DLD1 (cell line): ENCODE measurements around the gene PROK1.
"Not testable (repeated sequence)": the region's sequence is repeated elsewhere in the genome, so short reads cannot be mapped to it uniquely, and the experiment has no call there.

Experiments used
- in situ Hi-C: cut with HindIII; loops from 2 replicates; pipeline ENCODE4 v1.10.0; 2017; ENCODE audit warnings: low sequenced_read_pairs

The PROK1 gene, protein sequence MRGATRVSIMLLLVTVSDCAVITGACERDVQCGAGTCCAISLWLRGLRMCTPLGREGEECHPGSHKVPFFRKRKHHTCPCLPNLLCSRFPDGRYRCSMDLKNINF

DNA sequence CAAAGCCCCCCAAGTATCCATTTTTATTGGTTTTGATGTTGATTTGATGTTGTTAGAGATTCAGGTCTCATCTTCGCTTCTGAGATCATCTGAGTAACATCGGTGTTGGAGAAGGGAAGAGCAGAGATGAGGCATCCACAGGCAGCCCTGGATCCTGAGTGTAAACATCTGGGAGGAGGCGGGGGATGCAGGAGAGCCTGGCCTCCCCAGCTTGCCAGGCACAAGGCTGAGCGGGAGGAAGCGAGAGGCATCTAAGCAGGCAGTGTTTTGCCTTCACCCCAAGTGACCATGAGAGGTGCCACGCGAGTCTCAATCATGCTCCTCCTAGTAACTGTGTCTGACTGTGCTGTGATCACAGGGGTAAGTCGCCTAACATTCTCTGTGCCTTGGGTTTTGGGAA, at the start of gene PROK1:
TSS of gene PROK1 (plus strand) at position 221 of the 400 bp plus-strand sequence. CDS start at position 289, 68 bp downstream.
- in situ Hi-C loops = no loop called here

DNA sequence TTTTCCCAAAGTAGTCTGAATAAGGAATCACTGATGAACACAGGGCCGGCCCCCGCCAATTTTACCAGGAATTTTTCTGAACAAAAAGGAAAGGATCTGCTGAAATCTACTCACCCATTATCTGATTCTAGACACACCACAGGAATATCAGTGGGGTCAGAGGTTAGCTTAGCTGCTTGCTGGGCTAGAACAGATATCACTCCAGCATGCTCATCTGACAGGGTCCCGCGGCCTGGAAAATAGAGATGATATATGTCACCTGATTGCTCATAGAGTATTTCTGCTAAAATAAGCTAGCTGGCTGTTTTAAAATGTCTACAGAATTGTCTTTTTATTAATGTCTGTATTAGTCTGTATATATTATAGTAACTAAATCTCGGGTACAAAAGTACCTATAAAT, 47.1 kb upstream of the PROK1 start:
- in situ Hi-C loops = no loop called here

DNA sequence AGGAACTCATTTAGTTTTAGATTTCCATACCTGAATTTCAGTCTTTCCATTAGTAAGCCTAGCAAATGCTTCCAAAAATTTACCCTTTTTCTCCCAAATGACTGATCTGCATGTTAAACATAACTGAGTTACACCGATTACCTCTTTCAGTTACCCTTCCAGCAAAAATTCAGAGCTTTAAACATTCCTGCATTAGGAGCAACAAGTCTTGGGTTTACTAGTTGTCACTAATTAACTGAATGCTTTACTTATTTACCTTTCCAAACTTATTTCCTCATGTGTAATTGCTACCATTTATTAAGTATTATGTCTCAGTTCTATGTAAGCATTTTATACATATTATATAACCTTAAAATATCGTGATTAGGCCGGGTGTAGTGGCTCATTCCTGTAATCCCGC, 46.5 kb upstream of the PROK1 start:
- in situ Hi-C loops = no loop called here

DNA sequence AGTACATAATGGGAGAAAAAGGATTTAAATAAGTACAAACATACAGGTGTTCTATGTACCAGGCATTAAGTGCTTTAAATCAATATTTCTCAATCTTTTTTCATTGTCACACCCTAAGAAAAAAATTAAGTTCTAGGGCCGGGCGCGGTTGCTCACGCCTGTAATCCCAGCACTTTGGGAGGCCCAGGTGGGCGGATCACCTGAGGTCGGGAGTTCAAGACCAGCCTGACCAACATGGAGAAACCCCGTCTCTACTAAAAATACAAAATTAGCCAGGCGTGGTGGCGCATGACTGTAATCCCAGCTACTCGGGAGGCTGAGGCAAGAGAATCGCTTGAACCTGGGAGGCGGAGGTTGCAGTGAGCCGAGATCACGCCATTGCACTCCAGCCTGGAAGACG, 44.5 kb upstream of the PROK1 start:
- in situ Hi-C loops = not testable (repeated sequence)

DNA sequence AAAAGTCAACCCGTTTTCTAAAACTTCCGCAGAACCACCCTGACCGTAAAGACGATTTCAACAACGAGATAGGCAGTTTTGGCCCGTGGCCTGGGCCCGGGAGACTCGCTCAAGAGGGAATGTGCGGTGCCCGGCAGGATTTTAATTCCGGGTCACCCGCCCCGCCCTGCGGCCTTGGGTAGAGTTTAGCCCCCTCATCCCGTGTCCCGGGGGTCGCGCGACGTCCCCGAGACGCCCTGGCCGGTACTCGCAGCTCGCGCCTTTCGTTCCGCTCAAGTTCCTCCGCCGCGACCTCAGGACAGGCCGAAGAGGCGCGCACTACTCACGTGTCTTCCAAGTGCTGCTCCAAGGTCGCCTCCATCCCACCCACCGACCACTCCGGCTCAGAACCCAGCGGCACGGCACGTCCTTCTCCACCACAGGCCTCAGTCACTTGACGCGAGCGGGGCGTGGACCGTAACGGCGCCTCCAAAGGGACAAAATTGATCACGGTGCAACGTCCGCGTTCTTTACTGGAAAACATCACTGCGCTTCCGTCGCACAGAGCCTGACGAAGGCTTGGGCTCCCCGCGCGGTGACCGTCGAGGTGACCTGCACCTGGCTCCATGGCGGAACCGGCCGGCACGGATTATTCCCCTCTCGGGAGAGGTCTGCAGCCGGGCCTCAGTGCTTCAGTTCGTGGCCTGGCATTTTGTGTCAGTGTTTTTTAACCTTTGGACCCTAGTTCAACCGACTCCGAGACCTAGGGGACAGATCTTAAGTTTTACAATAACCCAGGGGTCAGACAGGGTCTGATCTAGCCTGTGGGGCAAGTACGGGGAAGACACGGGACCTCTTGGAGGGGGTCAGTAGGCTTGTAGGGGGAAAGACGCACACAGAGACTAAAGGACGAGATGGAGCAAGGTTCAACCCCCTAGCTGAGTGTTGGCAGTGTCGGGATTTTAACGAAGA, 43.4 kb upstream of the PROK1 start, which contains the start of gene LAMTOR5:
TSS of gene LAMTOR5 (minus strand) at position 435 of the 951 bp plus-strand sequence. CDS start at position 361, 74 bp downstream.
- in situ Hi-C loops = no loop called here

DNA sequence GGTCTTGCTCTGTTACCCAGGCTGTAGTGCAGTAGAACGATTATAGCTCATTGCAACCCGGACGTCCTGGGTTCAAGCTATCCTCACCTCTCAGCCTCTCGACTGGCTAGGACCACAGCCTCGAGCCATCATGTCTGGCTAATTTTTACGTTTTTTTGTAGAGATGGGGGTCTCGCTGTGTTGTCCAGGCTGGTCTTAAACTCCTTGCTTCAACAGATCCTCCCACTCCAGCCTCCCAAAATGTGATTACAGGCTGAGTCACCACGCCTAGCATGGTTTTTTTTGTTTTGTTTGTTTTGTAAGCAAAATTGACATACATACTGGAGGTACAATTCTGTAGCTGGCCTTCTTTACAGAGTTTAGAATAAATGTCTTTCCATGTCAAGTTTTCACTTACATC, 42.5 kb upstream of the PROK1 start:
- in situ Hi-C loops = no loop called here

DNA sequence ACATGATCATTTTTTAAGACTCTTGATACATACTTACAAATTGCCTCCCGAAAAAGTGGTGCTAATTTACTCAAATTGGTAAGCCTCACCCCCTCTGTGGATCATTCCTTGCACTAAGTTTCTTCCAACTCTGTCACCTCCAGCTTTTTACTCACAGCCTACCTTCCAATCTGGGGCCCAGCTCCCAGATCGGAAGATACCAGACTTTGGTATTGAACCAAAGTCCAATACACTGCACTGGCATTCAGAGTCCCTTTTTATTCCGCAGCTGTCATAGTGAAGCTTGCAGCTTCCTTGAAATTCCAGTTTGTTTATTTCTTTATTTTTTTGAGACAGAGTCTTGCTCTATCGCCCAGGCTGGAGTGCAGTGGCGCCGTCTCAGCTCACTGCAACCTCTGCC, 41.6 kb upstream of the PROK1 start:
- in situ Hi-C loops = no loop called here

DNA sequence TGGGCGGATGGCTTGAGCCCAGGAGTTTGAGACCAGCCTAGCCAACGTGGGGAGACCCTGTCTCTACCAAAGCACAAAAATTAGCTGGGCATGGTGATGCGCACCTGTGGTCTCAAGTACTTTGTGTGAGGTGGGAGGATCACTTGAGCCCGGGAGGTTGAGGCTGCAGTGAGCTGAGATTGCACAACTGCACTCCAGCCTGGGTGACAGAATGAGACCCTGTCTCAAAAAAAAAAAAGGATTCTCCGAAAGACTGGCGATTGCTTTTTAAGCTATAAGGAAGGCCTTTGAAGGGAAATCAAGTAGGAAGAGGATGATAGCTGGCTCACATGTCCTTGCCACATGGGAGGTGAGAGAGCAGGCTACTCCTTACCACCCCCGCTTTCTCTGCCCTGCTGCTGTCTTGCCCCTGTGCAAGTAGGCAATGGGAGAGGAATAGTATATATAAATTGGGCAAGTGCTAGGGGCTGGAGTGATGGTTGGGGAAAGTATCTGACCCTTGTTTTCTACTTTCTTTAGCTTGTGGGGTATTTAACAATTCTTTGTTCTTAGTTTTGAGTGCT, 39.7 kb upstream of the PROK1 start:
- in situ Hi-C loops = no loop called here

DNA sequence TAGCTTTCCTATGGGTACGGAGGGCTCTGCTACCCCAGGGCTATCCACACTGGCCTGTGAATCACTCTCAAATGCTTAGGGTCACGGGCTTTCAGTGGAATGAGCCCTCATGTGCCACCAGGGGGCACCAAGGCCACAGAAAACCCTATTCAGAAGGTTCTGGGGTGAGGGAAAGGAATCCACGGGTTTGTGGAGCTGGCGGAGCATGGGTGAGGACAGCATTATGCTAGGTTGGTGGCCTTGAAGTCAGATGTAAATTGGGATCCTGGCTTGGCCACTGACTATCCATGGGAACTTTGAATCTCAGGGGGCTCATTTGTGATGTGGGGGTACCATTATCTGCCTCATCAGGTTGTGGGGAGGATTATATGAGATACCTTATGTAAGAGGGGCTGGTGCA, 38.4 kb upstream of the PROK1 start:
- in situ Hi-C loops = no loop called here

DNA sequence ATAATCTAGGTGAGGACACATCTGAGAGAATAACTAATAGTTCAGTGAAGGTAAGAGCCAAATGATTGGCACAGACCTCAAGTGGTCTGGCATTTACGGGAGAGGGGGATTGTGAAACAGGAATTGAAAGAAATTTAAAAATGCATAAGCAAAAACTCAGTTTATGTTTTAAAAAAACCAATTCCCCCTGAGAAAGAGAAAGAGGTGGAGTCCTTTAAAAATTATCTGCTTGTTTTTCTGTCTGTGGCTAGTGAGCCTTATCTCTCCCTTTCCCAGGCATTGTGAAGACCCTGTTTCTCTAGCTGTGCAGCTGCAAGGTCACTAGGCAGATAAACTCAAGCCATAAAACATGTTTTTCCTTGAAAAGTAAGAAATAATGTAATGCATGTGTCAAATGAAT, 37.9 kb upstream of the PROK1 start:
- in situ Hi-C loops = not testable (repeated sequence)

DNA sequence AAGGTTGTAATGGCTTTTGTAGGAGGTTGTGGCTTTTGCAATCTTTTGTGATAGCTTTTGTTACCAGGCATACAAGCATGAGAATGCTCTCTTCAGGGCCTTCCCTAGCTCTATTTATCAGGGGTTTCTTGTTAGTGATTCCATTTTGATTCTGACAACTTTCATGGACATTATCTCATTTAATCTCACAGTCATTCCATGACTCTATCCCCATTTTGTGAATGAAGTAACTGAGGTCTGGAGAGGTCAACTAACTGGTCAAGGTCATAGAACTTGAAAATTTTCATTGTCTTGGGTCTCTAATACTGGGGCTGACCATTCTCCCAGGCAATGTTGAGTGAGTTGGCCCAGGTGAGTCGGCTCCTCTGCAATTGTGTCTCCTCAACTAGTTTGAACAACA, 32.2 kb upstream of the PROK1 start:
- in situ Hi-C loops = no loop called here

DNA sequence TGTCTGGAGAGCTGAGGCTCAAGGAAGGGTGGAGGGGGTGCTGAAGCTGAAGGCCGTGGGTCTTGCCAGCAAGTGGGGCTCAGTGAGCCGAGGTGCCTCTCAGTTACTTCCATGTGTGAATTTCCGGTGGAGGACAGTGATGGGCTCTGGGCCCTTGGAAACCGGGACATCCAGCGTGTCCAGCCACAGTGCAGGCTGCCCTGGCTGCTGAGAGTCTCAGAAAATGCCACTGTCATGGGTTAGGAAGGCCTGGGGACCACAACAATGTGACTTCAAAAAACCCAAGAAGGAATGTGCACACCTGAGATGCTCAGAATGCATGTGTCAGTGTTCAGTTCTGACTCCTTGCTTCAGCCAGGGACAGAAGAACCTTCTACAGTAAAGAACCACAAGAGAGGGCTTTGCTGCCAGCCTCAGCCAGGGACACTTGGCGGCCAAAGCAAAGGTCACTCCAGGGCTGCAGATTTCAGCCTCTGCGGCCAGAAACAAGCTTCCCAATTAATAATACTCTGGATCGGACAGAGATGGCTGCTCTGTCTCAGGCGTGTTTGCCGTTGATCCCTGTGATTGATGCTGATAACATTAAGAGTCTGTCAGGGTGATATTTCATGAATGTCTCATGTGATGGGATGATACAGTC, 30.8 kb upstream of the PROK1 start:
- in situ Hi-C loops = no loop called here

DNA sequence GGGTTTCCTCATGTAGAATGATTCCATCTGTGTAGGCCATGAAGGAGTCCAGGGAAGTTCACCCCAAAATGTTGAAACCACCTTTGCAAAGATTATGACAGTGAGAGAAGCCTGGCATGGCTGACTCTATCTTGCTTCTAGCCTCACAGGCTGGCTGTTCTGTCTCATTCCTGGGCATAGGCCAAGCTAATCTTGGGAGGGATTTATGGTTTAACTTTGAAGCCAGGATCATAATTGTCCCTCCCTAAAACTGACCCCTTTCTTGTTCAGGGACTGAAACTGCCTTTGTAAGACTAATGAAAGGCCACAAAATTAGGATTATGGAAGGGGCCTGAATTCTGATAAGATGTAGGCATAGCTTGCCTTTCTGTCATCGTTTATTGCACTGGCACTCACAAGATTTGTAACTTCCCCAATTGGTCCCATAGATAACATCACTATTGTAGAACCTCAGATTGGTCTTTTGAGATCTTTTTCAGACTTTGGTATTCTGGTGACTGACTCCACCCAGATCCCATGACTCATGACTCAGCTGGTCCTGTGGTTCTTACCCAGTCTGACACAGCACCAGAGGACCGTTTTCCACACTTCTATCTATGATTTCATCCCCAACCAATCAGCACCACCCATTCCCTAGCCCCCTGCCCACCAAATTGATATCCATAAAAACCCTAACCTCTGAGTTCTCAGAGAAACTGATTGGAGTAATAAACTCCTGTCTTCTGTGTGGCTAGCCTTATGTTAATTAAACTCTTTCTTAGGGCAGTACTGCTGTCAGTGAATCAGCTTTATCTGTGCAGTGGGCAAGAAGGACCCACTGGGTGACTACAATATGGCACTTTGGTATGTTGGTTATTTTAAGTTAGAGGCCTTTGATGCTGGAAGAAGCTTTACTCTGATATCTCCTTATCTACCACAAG, 29.8 kb upstream of the PROK1 start:
- in situ Hi-C loops = no loop called here

DNA sequence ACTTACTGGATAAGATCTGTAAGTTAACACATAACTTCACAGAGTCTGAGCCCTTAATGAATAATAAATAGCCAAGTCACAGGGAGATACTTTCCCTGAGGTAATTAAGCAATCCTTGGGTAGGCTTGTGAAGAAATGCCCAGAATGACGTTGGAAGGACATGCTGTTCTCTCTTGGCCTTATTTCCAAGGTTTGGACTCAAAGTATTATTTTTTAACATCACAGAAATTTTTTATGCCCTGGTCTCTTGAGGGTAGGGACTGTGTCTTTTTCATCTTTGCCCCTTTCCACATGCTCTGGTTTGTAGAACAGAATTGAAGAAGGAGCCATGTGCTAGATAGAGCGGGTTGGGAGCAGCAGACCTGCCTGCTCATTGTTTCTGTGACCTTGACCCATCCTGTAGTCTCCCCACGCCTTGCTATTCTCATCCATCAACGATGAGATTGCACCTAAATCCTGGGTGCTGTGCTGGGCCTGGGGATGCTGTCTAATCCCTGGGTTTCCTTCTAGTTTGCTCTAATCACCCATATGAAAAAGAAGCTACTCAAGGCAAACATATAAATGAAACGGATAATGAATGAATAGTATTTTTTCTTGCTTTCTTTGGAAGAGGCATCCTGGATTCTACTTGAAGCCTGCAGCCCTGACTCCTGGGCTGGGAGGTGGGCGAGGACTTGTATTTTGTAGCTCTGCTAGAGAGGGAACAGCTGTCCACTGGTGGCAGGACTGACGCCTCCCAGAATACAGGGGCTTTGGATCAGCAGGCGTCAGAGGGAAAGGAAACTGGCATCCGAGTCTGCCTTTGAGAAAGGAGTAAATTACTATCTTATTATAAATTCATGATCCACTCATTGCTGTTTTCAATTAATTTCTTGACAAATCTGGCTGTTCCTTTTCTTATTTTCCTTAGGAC, 26.0 kb upstream of the PROK1 start:
- in situ Hi-C loops = no loop called here

DNA sequence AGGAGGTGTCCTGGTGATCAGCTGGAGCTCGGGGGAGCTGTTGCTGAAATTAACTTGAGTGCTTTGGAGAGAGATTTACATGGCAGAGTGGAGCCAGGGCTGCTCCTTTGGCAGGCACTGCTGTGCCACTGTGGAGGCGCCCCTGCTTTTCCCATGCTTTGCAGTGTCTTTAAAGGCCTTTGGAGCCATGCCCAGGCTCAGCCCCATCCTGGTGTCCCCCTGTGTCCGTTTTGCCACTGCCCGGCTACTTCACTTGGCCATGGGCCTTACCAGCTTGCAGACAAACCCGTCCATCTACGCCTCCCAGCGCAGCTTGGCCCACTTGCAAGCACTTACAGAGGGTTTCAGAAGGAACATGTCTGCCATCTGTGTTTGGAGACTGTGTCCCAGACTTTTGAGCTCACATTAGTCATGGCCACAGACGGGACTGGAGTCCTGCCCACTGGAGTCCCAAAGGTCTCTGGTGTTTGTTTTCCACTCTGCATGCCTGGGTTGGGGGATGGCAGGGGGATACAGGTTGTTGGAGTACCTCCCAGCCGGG, 25.3 kb upstream of the PROK1 start:
- in situ Hi-C loops = no loop called here

DNA sequence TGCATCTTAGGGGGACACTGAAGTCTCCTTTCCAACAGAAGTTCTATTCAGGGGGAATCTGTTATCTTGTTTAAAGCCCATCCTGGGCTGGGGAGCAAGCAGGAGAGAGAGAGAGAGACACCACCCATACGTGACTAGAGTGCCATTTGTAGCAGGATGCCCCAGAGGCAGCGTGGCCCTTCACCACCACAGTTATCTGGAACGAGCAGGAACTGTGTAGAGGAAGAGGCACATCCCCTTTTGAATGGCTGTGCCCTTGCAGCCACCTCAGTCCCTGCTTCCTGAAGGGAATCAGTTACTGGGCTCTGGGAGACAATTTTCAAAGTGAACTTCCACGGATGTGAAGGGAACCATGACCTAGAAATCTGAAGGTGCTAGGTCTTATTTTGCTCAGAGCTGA, 24.1 kb upstream of the PROK1 start:
- in situ Hi-C loops = no loop called here

DNA sequence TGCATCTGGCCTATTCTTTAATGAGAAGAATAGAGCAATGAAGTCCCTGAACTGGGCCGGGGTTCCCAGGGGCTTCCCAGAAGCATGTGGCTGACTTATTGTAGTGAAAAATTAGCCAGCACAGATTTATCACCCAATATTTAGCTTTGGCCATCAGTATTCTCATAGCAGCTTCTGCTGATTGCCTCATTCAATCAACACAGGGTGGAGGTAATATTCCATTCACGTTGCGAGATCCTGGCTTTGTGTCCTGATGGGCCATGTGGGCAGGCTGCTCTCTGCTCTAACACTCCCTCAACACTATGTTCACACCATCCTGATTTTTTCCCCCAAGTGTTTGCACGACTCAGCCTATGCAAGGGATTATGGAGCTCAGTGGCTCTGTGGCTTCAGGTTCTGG, 22.0 kb upstream of the PROK1 start:
- in situ Hi-C loops = no loop called here

DNA sequence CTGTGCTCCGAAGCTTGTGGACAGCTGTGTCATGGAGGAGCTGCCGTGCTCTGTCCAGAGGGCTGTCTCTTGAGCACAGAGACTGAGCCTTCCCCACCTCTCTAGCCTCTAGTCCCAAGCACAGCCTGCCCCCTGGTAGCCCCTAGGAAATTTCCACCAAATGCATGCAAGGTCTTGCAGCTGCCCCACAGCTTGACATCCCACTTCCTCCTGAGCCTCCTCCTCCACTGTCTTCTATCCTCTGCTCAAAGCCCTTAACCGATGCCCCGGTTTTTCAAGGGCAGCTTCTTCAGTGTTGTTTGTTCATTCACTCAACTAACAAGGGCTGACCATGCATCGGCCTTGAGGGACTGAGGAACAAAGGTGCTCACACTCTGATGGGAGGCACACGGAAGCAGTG, 20.6 kb upstream of the PROK1 start:
- in situ Hi-C loops = no loop called here

DNA sequence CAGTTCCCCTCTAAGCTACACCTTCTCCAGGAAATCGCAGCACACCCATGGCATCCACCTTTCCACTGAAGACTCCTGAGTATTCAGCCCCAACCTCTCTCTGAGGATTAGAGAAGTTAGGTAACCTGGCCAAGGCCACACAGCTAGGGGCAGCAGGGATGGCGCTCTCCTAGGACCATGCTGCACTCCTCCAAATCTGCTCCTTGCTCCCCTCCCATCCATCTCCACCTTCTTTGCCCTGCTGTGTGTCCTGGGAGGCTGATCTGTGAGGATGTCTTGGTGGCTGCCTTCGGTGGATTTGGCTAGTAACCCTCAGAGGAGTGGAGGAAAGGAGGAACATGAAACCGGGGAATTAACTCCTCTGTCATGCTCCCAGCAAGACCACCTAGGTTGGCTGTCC, 20.0 kb upstream of the PROK1 start:
- in situ Hi-C loops = no loop called here
